Stimulated activated naive B cell treated with anti-CD40 and anti-IgM and Interleukin-4, amounts not matched to agents 10 μg/mL and 1 μg/mL and 100 μg/mL, for 72 hours (primary cell): Measurements from ENCODE around the gene ITPR2.

Source experiments
- ATAC-seq, 2 donors: fragments of 150-1000 bp; cut with Tn5 transposase; replicated peaks; 2 replicates each; pipeline ENCODE4 v1.10.0; 2021; ENCODE audit warnings: moderate library complexity in 1 of 2
- DNase-seq: peaks from one replicate; pipeline ENCODE4 v3.0.0; 2021
- H3K27ac Mint-ChIP-seq: one replicate; pipeline ENCODE4 v1.8.0; 2022; ENCODE audit warnings: mild to moderate bottlenecking, mixed read lengths
- H3K27me3 Mint-ChIP-seq, 2 donors: one replicate each; pipeline ENCODE4 v1.8.0; 2022; ENCODE audit warnings: mixed read lengths in 2 of 2
- H3K36me3 Mint-ChIP-seq, 2 donors: one replicate each; pipeline ENCODE4 v1.8.0; 2022; ENCODE audit warnings: mixed read lengths in 2 of 2, mild to moderate bottlenecking in 1 of 2
- H3K4me1 Mint-ChIP-seq, 2 donors: one replicate each; pipeline ENCODE4 v1.8.0; 2022; ENCODE audit warnings: mixed read lengths in 2 of 2, mild to moderate bottlenecking in 1 of 2
- H3K4me3 Mint-ChIP-seq, 2 donors: one replicate each; pipeline ENCODE4 v1.8.0; 2022; ENCODE audit warnings: mild to moderate bottlenecking in 2 of 2, mixed read lengths in 2 of 2, moderate library complexity in 1 of 2
- H3K9me3 Mint-ChIP-seq, 2 donors: one replicate each; pipeline ENCODE4 v1.8.0; 2022; ENCODE audit warnings: mixed read lengths in 2 of 2, mild to moderate bottlenecking in 1 of 2

The ITPR2 gene

GRCh38 chr12:26345471-26346003 is 487.5 kb downstream of the ITPR2 start:
- ATAC-seq (peak; percentile 30 to 50), DNase-seq (no peak)
- no peak overlapping the region for H3K27ac Mint-ChIP-seq
- H3K4me1 Mint-ChIP-seq: peaks cover 24 to 42% of the 10 kb centered on the region in 2 donors
- no peaks in the 10 kb centered on the region for H3K27me3 Mint-ChIP-seq
- peaks cover 11 to 16% of the 10 kb centered on the region in 2 donors for H3K36me3 Mint-ChIP-seq
- no peaks in the 10 kb centered on the region for H3K9me3 Mint-ChIP-seq
- no peak overlapping the region for H3K4me3 Mint-ChIP-seq

- H3K4me1 Mint-ChIP-seq: peaks cover 32 to 55% of the 10 kb centered on the region in 2 donors
- no peak overlapping the region for H3K4me3 Mint-ChIP-seq
- H3K36me3 Mint-ChIP-seq: peaks cover 16 to 35% of the 10 kb centered on the region in 2 donors
- ATAC-seq (no peak), DNase-seq (no peak)
- H3K27ac Mint-ChIP-seq: no peak overlapping the region
- H3K9me3 Mint-ChIP-seq: no peaks in the 10 kb centered on the region
- no peaks in the 10 kb centered on the region for H3K27me3 Mint-ChIP-seq
These were observed 491.5 kb downstream of the ITPR2 start for GRCh38 chr12:26341491-26341890.

- Mint-ChIP-seq H3K9me3 (no peaks in the 10 kb centered on the region), H3K27ac (peak overlapping the region; percentile 59), H3K36me3 (peaks cover 16 to 39% of the 10 kb centered on the region in 2 donors), H3K27me3 (no peaks in the 10 kb centered on the region), H3K4me3 (peak overlapping the region in 1 of 2 donors; percentile 8), H3K4me1 (peaks cover 29 to 52% of the 10 kb centered on the region in 2 donors)
- DNase-seq (peak; percentile 41), ATAC-seq (peak; percentile 94 to 97)
These were observed 492.3 kb downstream of the ITPR2 start for GRCh38 chr12:26340649-26341048.

- H3K4me1 Mint-ChIP-seq: peaks cover 26 to 46% of the 10 kb centered on the region in 2 donors
- no peak overlapping the region for H3K27ac Mint-ChIP-seq
- H3K9me3 Mint-ChIP-seq: no peaks in the 10 kb centered on the region
- no peaks in the 10 kb centered on the region for H3K27me3 Mint-ChIP-seq
- H3K36me3 Mint-ChIP-seq: peaks cover 16 to 44% of the 10 kb centered on the region in 2 donors
- DNase-seq (no peak), ATAC-seq (no peak)
- no peak overlapping the region for H3K4me3 Mint-ChIP-seq
These were observed 493.0 kb downstream of the ITPR2 start for GRCh38 chr12:26339976-26340375.

- DNase-seq (no peak), ATAC-seq (no peak)
- peaks cover 23 to 36% of the 10 kb centered on the region in 2 donors for H3K4me1 Mint-ChIP-seq
- H3K27me3 Mint-ChIP-seq: no peaks in the 10 kb centered on the region
- no peak overlapping the region for H3K27ac Mint-ChIP-seq
- peaks cover 18 to 54% of the 10 kb centered on the region in 2 donors for H3K36me3 Mint-ChIP-seq
- no peaks in the 10 kb centered on the region for H3K9me3 Mint-ChIP-seq
- no peak overlapping the region for H3K4me3 Mint-ChIP-seq
These were observed 494.1 kb downstream of the ITPR2 start for GRCh38 chr12:26338586-26339572.

GRCh38 chr12:26335651-26336050 is 497.3 kb downstream of the ITPR2 start:
- H3K27me3 Mint-ChIP-seq: no peaks in the 10 kb centered on the region
- H3K36me3 Mint-ChIP-seq: peaks cover 17 to 46% of the 10 kb centered on the region in 2 donors
- peaks cover 14 to 23% of the 10 kb centered on the region in 2 donors for H3K4me1 Mint-ChIP-seq
- DNase-seq: no peak
- no peaks in the 10 kb centered on the region for H3K9me3 Mint-ChIP-seq
- no peak overlapping the region for H3K4me3 Mint-ChIP-seq
- ATAC-seq: no peak
- H3K27ac Mint-ChIP-seq: no peak overlapping the region

GRCh38 chr12:26334621-26335124 is 498.3 kb downstream of the ITPR2 start:
- no peaks in the 10 kb centered on the region for H3K27me3 Mint-ChIP-seq
- peaks cover 17 to 39% of the 10 kb centered on the region in 2 donors for H3K36me3 Mint-ChIP-seq
- DNase-seq (no peak), ATAC-seq (no peak)
- peaks cover 7 to 15% of the 10 kb centered on the region in 2 donors for H3K4me1 Mint-ChIP-seq
- no peak overlapping the region for H3K4me3 Mint-ChIP-seq
- H3K27ac Mint-ChIP-seq: no peak overlapping the region
- H3K9me3 Mint-ChIP-seq: no peaks in the 10 kb centered on the region

- Mint-ChIP-seq H3K36me3 (peaks cover 10 to 24% of the 10 kb centered on the region in 2 donors), H3K9me3 (peaks cover 0 to 2% of the 10 kb centered on the region in 2 donors), H3K27ac (no peak overlapping the region), H3K4me1 (peaks cover 19 to 33% of the 10 kb centered on the region in 2 donors), H3K27me3 (no peaks in the 10 kb centered on the region), H3K4me3 (no peak overlapping the region)
- DNase-seq (no peak), ATAC-seq (peak; percentile 26 to 41)
These were observed 501.0 kb downstream of the ITPR2 start for GRCh38 chr12:26331960-26332359.

GRCh38 chr12:26331136-26331535 is 501.9 kb downstream of the ITPR2 start:
- no peak for DNase-seq
- no peak overlapping the region for H3K4me3 Mint-ChIP-seq
- no peak overlapping the region for H3K27ac Mint-ChIP-seq
- no peaks in the 10 kb centered on the region for H3K27me3 Mint-ChIP-seq
- ATAC-seq: no peak
- peaks cover 19 to 36% of the 10 kb centered on the region in 2 donors for H3K4me1 Mint-ChIP-seq
- peaks cover 10 to 20% of the 10 kb centered on the region in 2 donors for H3K36me3 Mint-ChIP-seq
- peaks cover 0 to 2% of the 10 kb centered on the region in 2 donors for H3K9me3 Mint-ChIP-seq

- Mint-ChIP-seq H3K4me1 (peaks cover 16 to 36% of the 10 kb centered on the region in 2 donors), H3K36me3 (peaks cover 0 to 2% of the 10 kb centered on the region in 2 donors), H3K4me3 (peak overlapping the region; percentile 52 to 59), H3K27me3 (no peaks in the 10 kb centered on the region), H3K27ac (peak overlapping the region; percentile 65), H3K9me3 (peaks cover 0 to 2% of the 10 kb centered on the region in 2 donors)
- ATAC-seq: peak; percentile 96 to 97
- DNase-seq: peak; percentile 43
These were observed 504.9 kb downstream of the ITPR2 start for GRCh38 chr12:26327975-26328644.

- DNase-seq: no peak
- Mint-ChIP-seq H3K27me3 (no peaks in the 10 kb centered on the region), H3K27ac (no peak overlapping the region), H3K4me1 (peaks cover 20 to 32% of the 10 kb centered on the region in 2 donors), H3K9me3 (peaks cover 7 to 10% of the 10 kb centered on the region in 2 donors), H3K36me3 (peaks cover 3 to 4% of the 10 kb centered on the region in 2 donors), H3K4me3 (no peak overlapping the region)
- no peak for ATAC-seq
These were observed 509.3 kb downstream of the ITPR2 start for GRCh38 chr12:26323673-26324072.

GRCh38 chr12:26319511-26319910 is 513.5 kb downstream of the ITPR2 start:
- H3K36me3 Mint-ChIP-seq: peaks cover 8 to 14% of the 10 kb centered on the region in 2 donors
- no peak overlapping the region for H3K27ac Mint-ChIP-seq
- H3K27me3 Mint-ChIP-seq: peaks cover 0 to 11% of the 10 kb centered on the region in 2 donors
- DNase-seq (no peak), ATAC-seq (no peak)
- peaks cover 24 to 29% of the 10 kb centered on the region in 2 donors for H3K4me1 Mint-ChIP-seq
- H3K9me3 Mint-ChIP-seq: peaks cover 12 to 20% of the 10 kb centered on the region in 2 donors
- no peak overlapping the region for H3K4me3 Mint-ChIP-seq

GRCh38 chr12:26318661-26319068 is 514.3 kb downstream of the ITPR2 start:
- Mint-ChIP-seq H3K27ac (peak overlapping the region; percentile 76), H3K4me1 (peaks cover 24 to 29% of the 10 kb centered on the region in 2 donors), H3K36me3 (peaks cover 8 to 19% of the 10 kb centered on the region in 2 donors), H3K27me3 (peaks cover 0 to 11% of the 10 kb centered on the region in 2 donors), H3K4me3 (peak overlapping the region; percentile 49 to 56), H3K9me3 (peaks cover 18 to 22% of the 10 kb centered on the region in 2 donors)
- ATAC-seq (peak; percentile 89 to 91), DNase-seq (peak; percentile 47)
